Vagina (tissue), 2 donors: ENCODE results near the gene KCNC3.

Experiments
- CTCF ChIP-seq, 3 experiments: fragments of 450-650 bp in 2 of 3; fragments of 200-600 bp in 1 of 3; sonication (generic) in 1 of 3; IDR thresholded peaks; one replicate each; pipeline ENCODE4 v1.5.1; 2017 to 2019; ENCODE audit warnings: antibody characterized with exemption in 3 of 3, mild to moderate bottlenecking in 2 of 3, moderate library complexity in 2 of 3
- POLR2A ChIP-seq, 2 donors: fragments of 450-650 bp; IDR thresholded peaks; one replicate each; pipeline ENCODE4 v1.6.1; 2017; ENCODE audit warnings: antibody characterized with exemption in 2 of 2, mild to moderate bottlenecking in 2 of 2, moderate library complexity in 2 of 2

GRCh38 chr19:50362656-50363424 is 33.7 kb upstream of the KCNC3 start:
- TF ChIP-seq CTCF (IDR thresholded peaks at IDR 0.05): no peak
- TF ChIP-seq POLR2A (IDR thresholded peaks at IDR 0.05): no peak
